ENCODE measurements around the gene CACNA1C.
A peak's percentile ranks its signal among the peaks of the same experiment; 100 is the strongest.

CACNA1C gene

GRCh38 chr12:2698566-2698965 lies 645.8 kb downstream of the CACNA1C start:
- ChIA-PET POLR2A (ENCODE audit: low non-redundant PET) (no interaction called here), CTCF (no interaction called here)
- H3K27ac ChIP-seq = no peak overlapping the region
- DNase-seq (ENCODE audit: low spot score) = no peak
- TF ChIP-seq, protein P1, sequence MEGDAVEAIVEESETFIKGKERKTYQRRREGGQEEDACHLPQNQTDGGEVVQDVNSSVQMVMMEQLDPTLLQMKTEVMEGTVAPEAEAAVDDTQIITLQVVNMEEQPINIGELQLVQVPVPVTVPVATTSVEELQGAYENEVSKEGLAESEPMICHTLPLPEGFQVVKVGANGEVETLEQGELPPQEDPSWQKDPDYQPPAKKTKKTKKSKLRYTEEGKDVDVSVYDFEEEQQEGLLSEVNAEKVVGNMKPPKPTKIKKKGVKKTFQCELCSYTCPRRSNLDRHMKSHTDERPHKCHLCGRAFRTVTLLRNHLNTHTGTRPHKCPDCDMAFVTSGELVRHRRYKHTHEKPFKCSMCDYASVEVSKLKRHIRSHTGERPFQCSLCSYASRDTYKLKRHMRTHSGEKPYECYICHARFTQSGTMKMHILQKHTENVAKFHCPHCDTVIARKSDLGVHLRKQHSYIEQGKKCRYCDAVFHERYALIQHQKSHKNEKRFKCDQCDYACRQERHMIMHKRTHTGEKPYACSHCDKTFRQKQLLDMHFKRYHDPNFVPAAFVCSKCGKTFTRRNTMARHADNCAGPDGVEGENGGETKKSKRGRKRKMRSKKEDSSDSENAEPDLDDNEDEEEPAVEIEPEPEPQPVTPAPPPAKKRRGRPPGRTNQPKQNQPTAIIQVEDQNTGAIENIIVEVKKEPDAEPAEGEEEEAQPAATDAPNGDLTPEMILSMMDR (conservative IDR thresholded peaks at IDR 0.05; ENCODE audit: low read depth) = no peak

GRCh38 chr12:2710701-2711100 lies 657.9 kb downstream of the CACNA1C start:
- TF ChIP-seq, protein P1 (conservative IDR thresholded peaks at IDR 0.05; ENCODE audit: low read depth) = no peak
- DNase-seq (ENCODE audit: low spot score) = no peak
- H3K27ac ChIP-seq = no peak overlapping the region
- CTCF ChIA-PET = no interaction called here
- POLR2A ChIA-PET (ENCODE audit: low non-redundant PET) = no interaction called here

GRCh38 chr12:2719392-2719791 lies 666.6 kb downstream of the CACNA1C start:
- CTCF ChIA-PET = no interaction called here
- no peak overlapping the region for H3K27ac ChIP-seq
- POLR2A ChIA-PET (ENCODE audit: low non-redundant PET) = no interaction called here
- TF ChIP-seq, protein P1 (conservative IDR thresholded peaks at IDR 0.05; ENCODE audit: low read depth) = no peak
- peak; percentile 11 for DNase-seq (ENCODE audit: low spot score)

DNA sequence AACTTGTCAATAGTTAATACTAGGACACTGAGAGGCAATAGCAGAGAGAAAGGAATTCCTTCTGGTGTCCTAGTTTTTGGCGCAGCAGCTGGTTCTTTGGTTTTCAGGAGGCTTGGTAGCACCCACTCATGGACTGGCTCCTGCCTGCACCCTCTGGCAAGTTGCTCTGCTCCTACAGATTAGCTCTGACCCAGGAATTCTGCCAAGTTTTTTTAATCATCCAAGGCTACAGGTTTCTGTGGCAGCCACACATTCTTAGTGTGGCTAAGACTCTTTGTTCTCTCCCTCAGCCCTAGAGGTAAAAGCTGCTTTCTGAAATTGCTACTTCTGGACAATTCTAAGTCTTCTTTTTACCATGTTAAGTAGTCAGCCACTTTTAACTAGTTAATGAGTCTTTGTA lies 670.0 kb downstream of the CACNA1C start:
- POLR2A ChIA-PET (ENCODE audit: low non-redundant PET) = no interaction called here
- no peak for DNase-seq (ENCODE audit: low spot score)
- no peak overlapping the region for H3K27ac ChIP-seq
- TF ChIP-seq, protein P1 (conservative IDR thresholded peaks at IDR 0.05; ENCODE audit: low read depth) = no peak
- CTCF ChIA-PET = interaction anchor here (1.2 kb wide), 1 partner anchor 16 kb away, joined by 3 read pairs; no protein-coding TSS in a partner anchor

DNA sequence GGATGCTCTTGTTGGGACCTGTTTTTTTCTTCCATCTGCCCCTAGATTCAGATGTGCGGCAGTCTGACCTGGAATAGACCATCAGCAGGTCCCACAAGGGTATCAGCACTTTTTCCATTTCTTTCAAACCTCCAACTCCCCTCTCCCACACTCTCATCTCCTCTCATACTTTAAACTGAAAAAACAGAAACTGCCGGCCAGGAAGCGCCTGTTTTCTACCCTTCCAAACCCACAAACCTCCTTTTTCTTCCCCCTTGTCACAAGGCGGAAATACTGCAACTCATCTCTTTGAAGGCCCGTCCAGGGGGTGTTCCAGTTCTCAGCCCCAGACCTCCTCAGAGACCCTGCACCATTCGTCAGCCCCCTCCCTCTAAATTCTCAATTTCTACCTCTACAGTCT lies 679.5 kb downstream of the CACNA1C start:
- TF ChIP-seq, protein P1 (conservative IDR thresholded peaks at IDR 0.05; ENCODE audit: low read depth) = no peak
- no peak for DNase-seq (ENCODE audit: low spot score)
- no peak overlapping the region for H3K27ac ChIP-seq
- ChIA-PET CTCF (interaction anchor here (0.9 kb wide), 1 partner anchor 53 kb away, joined by 3 read pairs; no protein-coding TSS in a partner anchor), POLR2A (ENCODE audit: low non-redundant PET) (no interaction called here)

DNA sequence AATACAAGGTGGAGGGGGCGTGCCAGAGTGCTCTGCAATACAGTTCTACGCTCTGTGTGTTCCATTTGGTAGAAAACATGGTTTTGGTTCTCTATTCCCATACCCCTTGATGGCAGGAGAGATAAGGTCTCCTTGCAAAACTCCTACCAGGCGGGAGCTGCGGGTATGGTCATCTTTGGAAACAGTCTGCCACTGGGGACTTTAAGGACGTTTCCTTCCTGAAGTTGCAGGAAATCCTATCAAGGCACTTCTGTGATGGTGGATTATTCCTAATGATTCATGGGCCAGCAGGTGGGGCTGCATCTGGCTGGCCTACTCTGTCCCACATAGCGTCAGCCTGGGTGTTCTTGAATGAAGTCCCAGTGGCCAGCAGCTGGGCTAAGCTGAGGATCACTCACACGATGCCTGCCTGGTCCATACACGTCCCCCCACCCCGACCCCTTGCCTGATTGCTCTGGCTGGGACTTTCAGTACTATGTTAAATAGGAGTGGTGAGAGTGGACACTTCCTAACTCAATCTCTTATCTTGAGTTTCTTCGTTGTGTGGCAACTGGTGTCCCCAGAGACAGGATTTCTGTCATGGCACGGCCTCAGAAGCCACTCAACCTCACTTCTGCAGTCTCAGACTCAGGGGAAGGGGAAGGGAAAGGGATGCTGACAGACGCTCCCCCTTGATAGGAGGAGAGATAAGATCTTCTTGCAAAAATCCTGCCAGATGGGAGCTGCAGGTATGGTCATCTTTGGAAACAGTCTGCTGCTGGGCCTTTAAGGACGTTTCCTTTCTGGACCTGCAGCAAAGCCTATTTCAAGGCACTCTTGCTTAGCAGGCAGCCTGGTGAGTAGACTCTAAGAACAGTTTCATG lies 680.9 kb downstream of the CACNA1C start:
- DNase-seq (ENCODE audit: low spot score) = no peak
- CTCF ChIA-PET = no interaction called here
- H3K27ac ChIP-seq = no peak overlapping the region
- TF ChIP-seq, protein P1 (conservative IDR thresholded peaks at IDR 0.05; ENCODE audit: low read depth) = no peak
- POLR2A ChIA-PET (ENCODE audit: low non-redundant PET) = no interaction called here

All from RWPE1 (cell line).